IPS-11a (cell line): ENCODE data around the gene NRIP1.

Experiments used
- H3K4me3 ChIP-seq: one replicate; pipeline ENCODE4 v1.5.1; 2013; ENCODE audit warnings: low read depth, low read length, control low read depth

The NRIP1 gene

GRCh38 chr21:15009837-15010363 lies 54.9 kb downstream of the NRIP1 start:
- H3K4me3 ChIP-seq = no peak overlapping the region

DNA sequence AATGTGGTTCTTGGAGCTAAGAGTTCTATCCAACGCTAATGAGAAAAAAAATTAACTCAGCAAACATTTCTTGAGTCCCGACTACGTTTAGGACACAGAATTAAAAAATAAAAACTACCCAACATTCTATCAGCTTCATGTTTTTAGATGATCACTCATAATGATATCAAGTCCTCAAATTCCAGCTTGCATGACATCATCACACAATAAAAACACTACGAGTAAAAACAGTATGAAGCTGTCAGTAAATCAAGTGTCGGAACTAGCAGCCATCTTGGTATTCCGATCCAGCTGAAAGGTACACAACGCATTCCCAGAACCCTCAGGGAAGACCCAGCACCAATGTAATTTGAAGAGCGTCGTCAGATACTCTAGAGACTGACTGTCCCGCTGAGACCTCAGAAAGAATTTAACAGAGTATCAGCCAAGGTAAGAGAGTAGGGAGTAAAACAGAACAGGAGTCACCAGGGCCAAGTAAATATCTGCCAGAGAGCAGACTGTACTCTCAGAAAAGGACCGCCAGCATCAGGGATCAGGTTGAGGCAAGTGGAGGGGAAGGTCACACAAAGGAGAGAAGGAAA lies 57.0 kb downstream of the NRIP1 start:
- H3K4me3 ChIP-seq = no peak overlapping the region

DNA sequence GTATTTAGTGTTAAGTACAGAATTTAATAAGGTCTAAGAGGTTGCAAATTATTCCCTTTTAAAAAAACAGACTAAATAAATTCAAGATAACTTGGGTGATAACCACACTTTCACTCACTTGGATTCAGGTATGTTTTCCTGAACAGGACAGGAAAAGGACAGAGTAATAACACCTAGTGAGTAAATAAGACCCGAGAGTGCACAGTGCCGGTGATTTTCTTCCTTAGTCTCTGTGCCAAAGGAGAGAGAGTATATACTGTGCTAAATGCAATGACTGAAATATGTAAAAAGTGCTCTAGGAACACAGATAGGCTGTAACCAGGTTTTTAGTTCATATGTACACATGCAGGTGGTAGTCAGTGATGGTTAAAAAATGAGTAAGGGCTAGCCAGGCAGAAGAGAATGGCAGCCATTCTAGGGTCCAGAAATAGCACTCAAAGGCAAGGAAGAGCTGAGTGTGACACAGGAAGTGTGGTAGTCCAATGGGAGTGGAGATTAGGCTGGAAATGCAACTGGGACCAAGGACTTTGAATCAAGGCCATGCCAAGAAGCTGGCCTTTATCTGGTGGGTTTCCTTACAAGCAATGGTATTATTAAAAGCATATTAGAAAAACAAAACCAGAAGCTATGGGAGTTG lies 58.1 kb downstream of the NRIP1 start:
- H3K4me3 ChIP-seq = no peak overlapping the region

DNA sequence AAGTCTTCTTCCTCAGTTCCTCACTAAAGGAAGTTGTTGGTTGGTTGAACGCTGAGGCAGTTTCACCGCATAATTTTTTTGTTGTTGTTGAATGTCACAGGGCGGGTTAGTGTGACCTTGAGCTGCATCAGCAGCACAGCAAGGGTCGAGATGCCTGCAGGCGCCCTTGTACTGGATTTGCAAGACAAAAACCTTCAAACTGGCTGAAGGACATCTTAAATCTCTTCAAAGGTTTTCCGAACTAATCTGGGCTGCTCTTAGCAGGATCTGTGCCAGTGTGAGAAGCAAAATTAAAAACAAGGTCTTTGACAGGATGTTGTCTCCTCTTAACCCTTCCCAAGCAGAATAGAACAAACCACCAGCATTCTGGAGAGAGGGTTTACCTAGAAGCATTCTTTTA lies 59.4 kb downstream of the NRIP1 start:
- no peak overlapping the region for H3K4me3 ChIP-seq

- H3K4me3 ChIP-seq = no peak overlapping the region
These were observed 60.0 kb downstream of the NRIP1 start for GRCh38 chr21:15004721-15005370.

DNA sequence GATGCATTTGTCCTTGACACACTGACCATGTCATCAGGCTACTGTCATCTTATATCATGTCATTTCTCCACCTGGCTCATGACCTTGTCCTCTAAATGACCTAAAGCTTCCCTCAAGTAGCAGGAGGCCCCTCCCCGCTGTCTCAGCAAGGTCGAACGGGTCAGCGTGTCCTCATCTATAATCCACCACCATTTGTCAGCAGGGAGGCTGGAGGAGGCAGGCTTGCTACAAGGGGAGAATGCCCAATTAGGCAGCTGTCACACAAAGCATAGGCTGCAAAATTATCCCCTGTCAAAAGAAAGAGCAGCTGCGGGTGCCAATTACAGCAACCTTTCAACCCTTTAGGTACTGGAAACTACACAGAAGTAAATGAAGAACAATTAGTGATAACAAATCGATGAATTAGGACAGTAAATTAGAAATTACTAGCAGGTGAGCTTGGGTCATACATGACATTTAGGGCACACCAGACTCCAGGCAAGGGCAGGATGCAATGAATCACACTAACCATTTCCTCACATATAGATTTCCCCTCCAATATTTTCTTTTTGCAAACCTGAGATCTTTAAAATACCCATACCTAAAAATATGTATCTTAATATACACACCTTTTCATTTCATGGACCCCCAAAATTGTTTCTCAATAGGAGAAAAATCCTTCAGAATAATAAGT lies 61.2 kb downstream of the NRIP1 start:
- H3K4me3 ChIP-seq = no peak overlapping the region

DNA sequence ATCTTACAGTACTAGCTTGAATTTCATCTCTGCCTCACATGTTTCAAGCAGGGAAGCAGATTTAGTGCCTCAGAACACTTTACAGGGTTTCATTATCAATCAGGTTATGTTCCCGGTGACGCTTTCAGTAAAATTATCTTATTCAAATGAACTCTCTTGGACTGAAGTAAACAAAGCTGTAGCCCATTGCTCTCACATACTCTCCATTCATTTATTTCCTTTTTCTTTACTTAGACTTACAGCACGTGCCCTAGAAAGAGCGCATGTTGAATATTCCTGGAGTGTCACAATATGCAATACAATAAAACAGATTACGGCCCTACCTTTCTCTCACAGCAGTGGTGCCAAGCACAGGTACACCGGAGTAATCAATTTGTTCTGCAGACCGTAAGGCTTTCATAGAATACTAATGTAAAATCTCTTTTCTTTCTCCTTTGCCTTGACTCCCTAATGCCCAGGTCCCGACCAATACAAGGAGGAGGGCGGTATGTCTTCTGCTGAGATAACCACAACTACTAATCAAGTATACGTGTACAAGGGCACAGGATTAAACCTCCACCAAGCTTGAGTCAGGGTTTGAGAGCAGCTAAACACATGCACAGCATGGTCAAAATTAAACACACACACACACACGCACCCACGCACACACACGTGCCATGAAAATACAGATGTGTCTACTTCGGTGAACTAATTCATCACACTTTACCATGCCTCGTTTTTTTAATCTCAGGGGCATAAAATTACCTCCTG lies 62.8 kb downstream of the NRIP1 start:
- H3K4me3 ChIP-seq = no peak overlapping the region

DNA sequence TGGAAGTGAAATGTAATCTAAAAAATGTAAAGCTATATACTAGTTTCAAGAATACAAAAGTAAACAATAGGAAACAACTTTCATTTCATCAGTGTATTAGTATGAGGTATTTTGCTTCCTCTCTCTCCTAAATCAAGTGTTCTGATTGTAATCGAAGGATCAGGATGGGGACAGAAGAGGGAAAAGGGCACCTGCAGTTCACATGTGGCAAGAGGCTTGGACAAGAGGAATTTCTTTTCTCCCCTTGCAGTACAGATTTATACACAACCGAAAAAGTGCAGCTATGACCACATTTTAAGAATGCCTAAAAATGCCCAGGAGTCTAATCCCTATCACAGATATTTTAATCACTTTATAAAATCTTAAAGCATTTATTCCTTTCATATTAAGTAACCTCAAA lies 63.7 kb downstream of the NRIP1 start:
- H3K4me3 ChIP-seq = no peak overlapping the region

GRCh38 chr21:15000081-15000480 lies 64.7 kb downstream of the NRIP1 start:
- no peak overlapping the region for H3K4me3 ChIP-seq

- H3K4me3 ChIP-seq = no peak overlapping the region
These were observed 66.0 kb downstream of the NRIP1 start for GRCh38 chr21:14998784-14999183.

GRCh38 chr21:14998336-14998735 lies 66.5 kb downstream of the NRIP1 start:
- no peak overlapping the region for H3K4me3 ChIP-seq

GRCh38 chr21:14995695-14996490 lies 68.9 kb downstream of the NRIP1 start:
- no peak overlapping the region for H3K4me3 ChIP-seq

- H3K4me3 ChIP-seq = no peak overlapping the region
These were observed 69.6 kb downstream of the NRIP1 start for GRCh38 chr21:14995226-14995625.

DNA sequence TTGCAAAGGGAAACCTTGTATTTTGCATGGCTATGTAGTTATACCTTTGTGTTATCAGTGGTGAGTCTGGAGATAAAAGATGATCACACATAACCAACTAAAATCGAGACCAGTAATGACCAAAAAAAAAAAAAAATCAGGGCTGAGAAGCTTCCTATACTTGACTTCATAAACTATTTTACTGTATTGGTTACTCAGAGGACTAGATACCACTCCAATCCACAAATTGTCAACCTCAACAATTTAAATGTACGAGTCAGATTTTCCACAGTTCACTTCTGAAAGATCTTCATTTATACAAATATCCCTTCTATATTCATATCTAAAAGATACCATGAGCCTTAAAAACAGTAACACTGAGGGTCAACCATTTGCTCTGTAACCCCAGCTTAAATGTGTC lies 71.7 kb downstream of the NRIP1 start:
- H3K4me3 ChIP-seq = no peak overlapping the region

DNA sequence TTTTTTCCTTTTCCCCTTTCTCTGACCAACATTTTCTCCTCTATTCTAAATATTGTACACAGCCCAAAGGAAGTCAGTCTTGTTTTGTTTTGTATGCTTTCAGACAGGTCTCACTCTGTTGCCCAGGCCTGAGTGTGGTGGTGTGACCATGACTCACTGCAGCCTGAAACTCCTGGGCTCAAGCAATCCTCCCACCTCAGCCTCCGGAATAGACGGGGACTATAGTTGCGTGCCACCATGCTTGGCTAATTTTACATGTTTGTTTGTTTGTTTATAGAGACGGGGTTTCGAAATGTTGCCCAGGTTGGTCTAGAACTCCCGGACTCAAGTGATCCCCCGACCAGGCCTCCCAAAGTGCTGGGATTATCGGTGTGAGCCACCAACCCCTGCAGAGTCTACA lies 72.8 kb downstream of the NRIP1 start:
- H3K4me3 ChIP-seq = no peak overlapping the region

- no peak overlapping the region for H3K4me3 ChIP-seq
These were observed 75.4 kb downstream of the NRIP1 start for GRCh38 chr21:14989359-14989758.

GRCh38 chr21:14988760-14989159 lies 76.0 kb downstream of the NRIP1 start:
- H3K4me3 ChIP-seq = no peak overlapping the region

- no peak overlapping the region for H3K4me3 ChIP-seq
These were observed 77.2 kb downstream of the NRIP1 start for GRCh38 chr21:14987370-14988170.

DNA sequence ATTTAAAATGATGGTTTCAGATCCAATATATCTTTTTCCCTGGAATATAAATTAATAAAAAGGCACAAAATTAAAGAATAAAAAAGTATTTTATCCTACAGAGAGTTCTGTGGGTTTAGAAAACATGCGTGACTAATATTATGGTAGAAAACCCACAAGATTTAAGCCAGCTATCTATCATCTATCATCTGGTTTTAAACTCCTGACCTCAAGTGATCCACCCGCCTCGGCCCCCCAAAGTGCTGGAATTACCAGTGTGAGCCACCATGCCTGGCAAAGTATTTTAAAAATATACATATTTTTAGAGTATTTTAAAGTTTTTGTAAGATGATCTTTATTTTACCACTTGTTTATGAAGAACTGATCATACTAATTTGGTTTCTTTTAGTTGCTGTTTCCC lies 79.5 kb downstream of the NRIP1 start:
- H3K4me3 ChIP-seq = no peak overlapping the region
